ENCODE data around the gene MAD1L1.

- TF ChIP-seq CTCF (IDR thresholded peaks at IDR 0.05 in 2 of 3, conservative IDR thresholded peaks at IDR 0.05 in 1 of 3; ENCODE audit: borderline replicate concordance in 1 of 3, insufficient read depth in 1 of 3, low read depth in 2 of 3, low read length in 2 of 3) (no peak), SP1 (IDR thresholded peaks at IDR 0.05; ENCODE audit: low read depth) (no peak), YY1 (IDR thresholded peaks at IDR 0.05; ENCODE audit: extremely low read depth, insufficient replicate concordance, low read depth, low read length) (no peak), POLR2AphosphoS5 (IDR thresholded peaks at IDR 0.05; ENCODE audit: low read depth, low read length) (no peak), POLR2A (IDR thresholded peaks at IDR 0.05; ENCODE audit: borderline replicate concordance, extremely low read depth, insufficient read depth, insufficient read length) (no peak), ELF1 (IDR thresholded peaks at IDR 0.05; ENCODE audit: borderline replicate concordance, low read depth) (no peak), EZH2 (IDR thresholded peaks at IDR 0.05) (no peak), REST (IDR thresholded peaks at IDR 0.05; ENCODE audit: low read depth) (no peak), EZH2phosphoT487 (IDR thresholded peaks at IDR 0.05; ENCODE audit: borderline replicate concordance) (no peak)
These were observed 57.7 kb downstream of the MAD1L1 start for GRCh38 chr7:2175091-2175490.
